Osteocyte (in vitro differentiated cells): ENCODE measurements around the gene EEF2K. TPM values are rescaled to one million over a fixed set of nuclear protein-coding genes. Genes with fewer than 3 reads are reported as not detected.

Experiments used
- DNase-seq: peaks from one replicate; pipeline ENCODE4 v3.0.0; 2021; ENCODE audit warnings: mixed read lengths; ENCODE audit not compliant: unreplicated experiment; ENCODE audit errors: extremely low spot score
- H3K27ac Mint-ChIP-seq: one replicate; pipeline ENCODE4 v1.8.0; 2021; ENCODE audit warnings: mild to moderate bottlenecking, mixed read lengths; ENCODE audit not compliant: unreplicated experiment
- H3K27me3 Mint-ChIP-seq: one replicate; pipeline ENCODE4 v1.8.0; 2021; ENCODE audit warnings: mixed read lengths; ENCODE audit not compliant: unreplicated experiment
- H3K36me3 Mint-ChIP-seq: one replicate; pipeline ENCODE4 v1.8.0; 2021; ENCODE audit warnings: mixed read lengths; ENCODE audit not compliant: unreplicated experiment
- H3K4me1 Mint-ChIP-seq: one replicate; pipeline ENCODE4 v1.8.0; 2021; ENCODE audit warnings: mixed read lengths; ENCODE audit not compliant: unreplicated experiment
- H3K4me3 Mint-ChIP-seq: one replicate; pipeline ENCODE4 v1.8.0; 2021; ENCODE audit warnings: mild to moderate bottlenecking, moderate library complexity, mixed read lengths; ENCODE audit not compliant: unreplicated experiment
- H3K9me3 Mint-ChIP-seq: one replicate; pipeline ENCODE4 v1.8.0; 2021; ENCODE audit warnings: mixed read lengths; ENCODE audit not compliant: unreplicated experiment
- CTCF ChIP-seq: fragments of 200-600 bp; sonication (generic); IDR thresholded peaks from 2 replicates; pipeline ENCODE4 v1.5.0; 2021; ENCODE audit warnings: antibody characterized with exemption, mild to moderate bottlenecking, moderate library complexity
- total RNA-seq: library from RNA; stranded (reverse); gene quantifications from 2 replicates; pipeline ENCODE4 v1.2.1, GENCODE V29; 2021

Gene EEF2K
- total RNA-seq, 1 donor from 2014 or later = 23.8 TPM

- no peak for DNase-seq
- Mint-ChIP-seq H3K4me3 (no peak overlapping the region), H3K36me3 (peaks cover 75% of the 10 kb centered on the region), H3K4me1 (peaks cover 5% of the 10 kb centered on the region), H3K27me3 (no peaks in the 10 kb centered on the region), H3K9me3 (peaks cover 33% of the 10 kb centered on the region), H3K27ac (no peak overlapping the region)
- TF ChIP-seq CTCF = no peak
Measured at GRCh38 chr16:22337849-22338635, 132.0 kb downstream of the EEF2K start.

Other genes starting within 250 kb of the EEF2K start
- gene PDZD9, start 205.2 kb upstream of the EEF2K start, total RNA-seq = not detected in 2 replicates
- gene MOSMO, start 198.2 kb upstream of the EEF2K start, total RNA-seq = 12.4 and 16.8 TPM in 2 replicates
- 0.27 TPM in 1 of 2 replicates, not detected in the other for gene VWA3A, start 113.7 kb upstream of the EEF2K start, total RNA-seq
- 0.13 TPM in 1 of 2 replicates, not detected in the other for gene SDR42E2, start 43.8 kb upstream of the EEF2K start, total RNA-seq
- 34.4 and 44.1 TPM in 2 replicates for gene POLR3E, start 91.1 kb downstream of the EEF2K start, total RNA-seq
- gene CDR2, start 168.3 kb downstream of the EEF2K start, total RNA-seq = 22.8 and 23.7 TPM in 2 replicates